GM21529 (cell line): ENCODE measurements around the gene ST6GAL2.

Experiments used
- ATAC-seq: cut with Tn5 transposase; IDR thresholded peaks from one replicate; pipeline ENCODE4 v1.9.1; 2021; ENCODE audit not compliant: unreplicated experiment

The ST6GAL2 gene, protein sequence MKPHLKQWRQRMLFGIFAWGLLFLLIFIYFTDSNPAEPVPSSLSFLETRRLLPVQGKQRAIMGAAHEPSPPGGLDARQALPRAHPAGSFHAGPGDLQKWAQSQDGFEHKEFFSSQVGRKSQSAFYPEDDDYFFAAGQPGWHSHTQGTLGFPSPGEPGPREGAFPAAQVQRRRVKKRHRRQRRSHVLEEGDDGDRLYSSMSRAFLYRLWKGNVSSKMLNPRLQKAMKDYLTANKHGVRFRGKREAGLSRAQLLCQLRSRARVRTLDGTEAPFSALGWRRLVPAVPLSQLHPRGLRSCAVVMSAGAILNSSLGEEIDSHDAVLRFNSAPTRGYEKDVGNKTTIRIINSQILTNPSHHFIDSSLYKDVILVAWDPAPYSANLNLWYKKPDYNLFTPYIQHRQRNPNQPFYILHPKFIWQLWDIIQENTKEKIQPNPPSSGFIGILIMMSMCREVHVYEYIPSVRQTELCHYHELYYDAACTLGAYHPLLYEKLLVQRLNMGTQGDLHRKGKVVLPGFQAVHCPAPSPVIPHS

DNA sequence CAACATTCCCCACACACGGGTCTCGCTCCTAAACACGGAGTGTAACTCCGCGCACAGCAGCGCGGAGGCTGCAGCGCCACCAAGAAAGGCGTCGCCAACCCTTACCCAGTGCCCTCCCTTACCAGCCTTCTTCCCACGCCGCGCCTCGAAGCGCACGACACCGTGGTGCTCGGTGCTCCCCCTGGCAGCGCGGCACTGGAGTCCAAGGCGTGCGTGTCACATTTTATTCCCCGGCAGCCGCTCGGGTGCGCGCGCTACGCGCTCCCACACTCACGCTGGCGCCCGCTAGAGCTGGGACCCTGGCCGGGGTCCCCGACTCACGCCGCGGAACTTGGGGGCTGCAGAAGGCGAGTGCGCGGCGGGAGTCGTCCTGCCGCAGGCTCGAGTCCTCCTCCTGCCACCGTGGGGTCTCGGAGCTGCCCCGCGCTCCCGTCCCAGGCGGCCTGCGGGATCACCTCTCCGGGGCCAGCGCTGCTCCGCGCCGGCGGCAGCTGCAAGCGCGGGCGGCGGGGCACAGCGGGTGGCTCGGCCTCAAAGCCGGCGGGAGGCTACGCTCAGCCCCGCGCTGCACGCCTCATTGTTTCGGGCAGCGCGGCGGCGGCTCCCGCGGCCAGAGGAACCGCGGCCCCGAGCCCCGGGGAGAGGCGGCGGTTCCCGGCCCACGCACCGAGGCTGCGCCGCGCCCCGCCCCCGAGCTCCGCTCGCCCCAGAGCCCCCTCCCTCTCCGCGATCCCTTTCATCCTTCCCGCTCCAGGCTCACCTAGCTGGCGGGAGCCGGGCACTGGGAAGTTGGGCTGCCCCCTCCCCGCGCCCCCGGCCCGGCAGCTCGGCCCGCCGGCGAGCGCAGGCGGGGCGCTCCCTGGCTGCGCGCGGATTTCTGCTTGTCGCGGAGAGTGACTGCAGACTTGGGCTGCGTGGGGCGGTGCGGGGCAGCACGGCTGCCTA is at the start of gene ST6GAL2:
Gene ST6GAL2 (minus strand): TSS at position 197 of the 945 bp plus-strand sequence. CDS start 42,190 bp downstream, outside the sequence.
- ATAC-seq: no peak

DNA sequence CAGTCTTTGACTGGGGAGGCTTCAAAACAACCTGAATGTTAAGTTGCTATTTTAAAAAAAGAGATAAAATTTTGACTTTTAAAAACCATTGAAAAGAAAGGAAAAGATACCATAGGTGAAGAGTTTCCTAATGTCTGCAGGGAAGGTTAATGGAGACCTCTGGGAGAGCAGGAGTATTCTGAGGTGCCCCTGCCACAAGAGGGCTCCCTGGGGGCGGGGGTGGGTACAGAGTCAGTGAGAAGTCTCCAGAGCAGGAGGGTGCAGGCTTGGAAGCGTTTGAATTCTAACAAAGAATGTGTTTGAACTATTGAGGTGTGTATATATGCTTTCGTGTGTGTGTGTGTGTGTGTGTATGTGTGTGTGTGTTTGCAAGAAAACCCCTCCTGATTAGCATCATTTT is 46.7 kb upstream of the ST6GAL2 start:
- no peak for ATAC-seq

DNA sequence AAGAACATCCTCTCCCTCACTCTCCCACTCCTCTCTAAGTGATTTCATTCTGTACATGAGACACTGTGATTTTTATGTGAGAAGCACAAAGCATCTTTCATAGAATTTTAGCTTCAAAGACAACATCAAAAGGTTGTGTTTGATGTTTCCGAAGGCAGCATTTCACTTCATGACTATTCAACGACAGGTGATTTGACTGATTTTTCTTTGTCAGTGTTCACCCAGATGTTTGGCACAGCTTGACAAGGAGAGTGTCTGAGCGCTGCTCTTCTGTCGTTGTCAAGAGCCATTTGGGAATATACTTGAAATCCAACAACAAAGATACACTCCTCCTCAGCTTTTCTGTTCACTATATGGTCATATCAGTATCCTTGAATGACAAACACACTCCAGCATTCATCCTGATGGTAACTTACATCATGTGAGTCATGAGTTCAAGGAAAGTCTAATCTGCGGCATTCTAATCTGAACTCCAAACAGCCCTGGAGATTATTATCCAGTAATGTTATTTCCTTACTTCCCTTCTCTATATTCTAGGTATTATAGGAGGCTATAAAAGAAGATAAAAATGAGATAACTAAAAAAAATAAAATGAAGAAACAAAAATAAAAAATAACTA is 45.9 kb upstream of the ST6GAL2 start:
- no peak for ATAC-seq

DNA sequence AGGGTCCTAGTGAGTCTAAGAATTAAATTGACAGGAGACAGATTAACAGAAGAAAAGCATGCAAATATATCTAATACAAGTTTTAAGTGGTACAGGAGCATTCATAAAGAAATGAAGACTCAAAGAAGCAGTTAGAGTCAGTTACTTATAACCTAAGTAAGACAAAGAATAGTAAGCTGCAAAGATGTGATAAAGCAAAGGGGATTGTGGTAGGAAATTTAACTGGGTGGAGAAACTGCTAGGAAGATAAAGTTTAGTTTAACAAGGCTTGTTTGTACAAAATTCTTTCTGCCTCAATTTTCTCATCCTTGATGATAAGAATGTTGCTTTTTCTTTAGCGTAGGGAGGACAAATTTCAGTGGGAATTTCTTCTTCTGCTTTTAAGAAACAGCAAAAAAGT is 35.5 kb upstream of the ST6GAL2 start:
- ATAC-seq: no peak

DNA sequence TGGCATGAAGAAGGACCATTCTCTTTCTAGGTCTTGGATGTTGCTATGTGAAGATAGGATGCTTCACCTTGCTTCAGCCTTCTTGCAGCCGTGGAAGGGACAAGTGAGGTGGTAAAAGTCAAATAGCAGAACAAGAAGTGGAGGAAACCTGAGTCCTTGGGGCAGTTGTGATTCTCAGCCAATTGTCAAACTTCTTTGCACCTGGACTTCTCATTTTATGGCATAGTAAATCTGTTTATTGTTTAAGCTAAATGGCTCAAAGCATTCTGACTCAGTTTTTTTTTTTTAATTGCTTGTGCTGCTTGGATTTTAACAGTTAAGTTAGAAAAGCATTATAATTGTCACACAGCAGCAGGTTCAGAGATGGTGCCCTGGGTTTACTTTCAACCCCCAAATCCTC is 33.0 kb upstream of the ST6GAL2 start:
- no peak for ATAC-seq

DNA sequence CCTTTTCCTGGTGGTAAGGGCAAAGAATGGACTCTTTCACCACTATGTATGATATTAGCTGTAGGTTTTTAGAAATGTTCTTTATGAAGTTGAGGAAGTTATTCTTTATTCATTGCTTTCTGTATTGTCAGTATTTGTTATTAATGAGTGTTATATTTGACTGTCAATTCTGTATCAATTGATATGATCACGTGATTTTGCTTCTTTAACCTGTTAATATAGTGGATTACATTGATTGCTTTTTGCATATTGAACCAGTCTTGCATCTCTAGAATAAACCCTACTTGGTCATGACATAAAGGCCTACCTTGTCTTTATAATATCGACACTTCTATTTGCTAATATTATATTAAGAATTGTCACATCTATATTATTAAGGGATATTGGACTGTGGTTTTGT is 18.3 kb upstream of the ST6GAL2 start:
- no peak for ATAC-seq

DNA sequence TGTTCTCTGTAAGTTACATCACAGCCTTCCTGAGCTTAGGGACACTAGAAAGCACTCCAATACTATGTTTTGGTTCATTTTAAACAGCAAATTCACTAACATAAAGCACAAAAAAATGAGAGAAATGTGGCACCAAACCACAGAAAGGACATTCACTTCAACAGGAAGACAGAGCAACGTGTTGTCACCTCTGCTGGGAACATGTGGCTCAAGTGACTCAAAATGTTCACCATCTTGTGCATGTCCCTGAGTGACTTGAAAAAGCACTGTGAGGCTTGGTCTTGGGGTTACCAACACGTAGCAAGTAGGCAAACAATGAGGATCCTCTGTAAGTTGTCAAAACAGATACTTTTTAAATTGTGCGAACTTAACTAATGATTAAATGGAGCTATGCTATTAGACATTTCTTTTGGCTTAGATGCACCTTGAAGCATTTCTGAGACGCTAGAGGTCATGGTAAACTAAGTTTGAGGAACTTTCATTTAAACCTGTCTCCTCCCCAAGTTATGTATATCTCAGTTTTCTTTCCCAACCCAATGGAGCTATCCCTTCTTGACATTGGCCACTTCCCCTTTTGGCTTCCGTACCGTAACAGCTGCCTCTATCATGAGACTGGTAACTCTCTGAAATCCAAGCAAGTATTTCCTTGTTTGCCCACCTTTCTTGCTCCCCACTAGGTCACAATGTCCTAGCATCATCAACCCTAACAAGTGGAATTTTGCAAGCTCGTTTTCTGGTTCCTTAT is 14.0 kb upstream of the ST6GAL2 start:
- ATAC-seq: no peak

DNA sequence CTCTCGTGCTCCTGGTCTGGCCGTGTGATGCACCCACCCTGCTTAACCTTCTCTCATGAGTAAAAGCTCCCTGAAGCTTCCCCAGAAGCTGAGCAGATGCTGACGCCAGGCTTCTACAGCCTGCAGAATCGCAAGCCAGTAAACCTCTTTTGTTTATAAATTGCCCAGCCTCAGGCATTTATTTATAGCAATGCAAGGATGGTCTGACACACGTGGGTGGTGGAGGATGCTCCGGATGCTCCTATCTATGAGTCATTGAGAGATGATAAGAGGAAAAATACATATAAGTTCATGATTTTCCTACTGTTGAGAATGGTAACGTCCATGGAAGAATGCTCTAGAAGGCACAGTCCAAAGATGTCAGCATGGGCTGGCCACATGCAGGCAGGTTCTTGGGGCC is 8.6 kb upstream of the ST6GAL2 start:
- ATAC-seq: no peak

DNA sequence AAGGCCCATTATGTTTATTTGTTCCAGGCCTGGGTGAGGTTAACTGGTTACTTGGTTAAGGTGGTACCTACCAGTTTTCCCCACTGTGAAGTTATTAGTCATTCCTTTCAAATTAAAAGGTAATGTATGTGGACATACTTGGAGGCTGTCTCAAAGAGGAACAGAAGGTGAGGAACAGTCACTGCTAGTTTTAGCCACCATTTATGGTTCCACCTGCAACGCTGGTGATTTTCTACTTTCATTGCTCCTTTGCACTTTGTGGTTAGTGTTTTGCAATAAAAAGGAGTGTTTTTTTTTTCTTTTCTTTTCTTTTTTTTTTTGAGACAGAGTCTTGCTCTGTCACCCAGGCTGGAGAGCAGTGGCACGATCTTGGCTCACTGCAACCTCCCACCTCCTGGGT is 6.1 kb upstream of the ST6GAL2 start:
- no peak for ATAC-seq

DNA sequence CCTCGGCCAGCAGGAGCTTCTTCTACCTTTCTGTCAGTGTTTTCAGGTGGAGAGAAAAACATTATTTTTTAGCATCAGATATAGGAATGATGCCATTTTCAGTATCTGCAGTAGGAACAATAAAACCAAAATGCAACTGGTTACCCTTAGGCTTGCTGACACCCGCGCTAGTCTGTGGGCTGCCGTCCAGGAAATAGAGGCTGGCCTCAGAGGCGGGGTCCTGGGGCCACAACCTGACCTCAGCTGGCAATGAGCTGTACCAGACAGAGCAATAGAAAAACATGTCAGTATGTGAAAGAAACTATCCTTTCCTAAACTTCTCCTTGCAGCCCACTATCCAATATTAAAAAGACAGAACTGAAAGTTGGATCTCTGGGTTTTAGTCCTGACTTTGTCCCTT is 4.6 kb upstream of the ST6GAL2 start:
- ATAC-seq: no peak

DNA sequence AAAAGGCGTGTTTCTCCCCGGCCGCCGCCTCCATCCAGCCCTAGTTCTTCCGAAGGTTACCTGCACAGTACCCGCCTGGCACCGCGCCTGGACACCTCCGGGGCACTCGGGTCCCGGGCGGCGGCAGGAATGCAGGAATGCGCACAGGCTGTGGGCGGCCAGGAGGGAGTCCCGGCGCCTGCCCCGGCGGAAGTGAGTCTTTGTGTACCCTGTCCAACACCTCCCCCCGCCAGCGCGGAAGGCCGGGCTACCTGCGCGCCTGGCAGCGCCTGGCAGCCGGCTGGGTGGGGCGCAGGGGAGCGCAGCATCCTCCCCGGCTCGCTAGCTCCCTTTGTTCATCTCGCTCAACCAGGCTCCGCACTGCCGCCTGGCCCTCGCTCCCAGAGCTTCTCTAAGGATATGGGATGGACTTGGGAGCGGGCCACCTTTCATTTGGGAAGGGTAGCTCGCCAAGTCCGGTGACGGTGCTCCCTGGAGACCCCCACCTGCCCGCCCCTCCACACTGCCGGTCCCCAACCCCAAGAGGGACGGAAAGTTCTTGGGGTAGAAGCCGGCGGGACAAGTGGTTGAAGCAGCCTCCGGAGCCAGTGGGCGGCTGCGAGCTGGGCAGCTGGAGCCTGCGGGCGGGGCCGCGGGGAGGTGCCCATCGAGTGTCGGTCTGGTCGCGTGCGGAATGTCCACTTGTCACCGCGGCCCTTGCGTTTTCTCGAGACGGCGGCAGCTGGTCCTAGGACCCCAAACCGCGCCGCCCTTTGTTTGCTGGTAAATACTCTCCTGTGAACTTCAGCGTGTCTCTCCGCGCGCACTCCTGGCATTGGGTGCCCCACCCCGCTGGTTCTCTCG is 1.2 kb upstream of the ST6GAL2 start:
- ATAC-seq: no peak

DNA sequence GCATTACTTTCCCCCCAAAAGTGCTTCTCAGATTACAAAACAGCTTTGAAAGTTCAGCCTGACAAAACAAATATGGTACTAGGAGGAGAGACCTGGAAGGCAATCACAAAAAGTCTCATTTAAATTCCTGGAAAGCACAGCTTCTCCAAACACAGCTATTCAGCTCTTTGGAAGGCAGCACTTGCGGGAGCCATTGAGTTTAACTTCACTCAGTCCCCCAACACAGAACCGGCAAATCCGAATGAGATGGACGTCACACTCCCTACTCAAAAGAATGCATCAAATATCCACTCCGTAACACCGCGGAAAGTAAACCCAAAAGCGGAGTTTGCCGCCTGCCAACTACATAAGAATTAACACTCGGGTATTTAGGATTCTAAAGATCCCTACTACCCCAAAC is 638 bp downstream of the ST6GAL2 start:
- ATAC-seq: no peak

DNA sequence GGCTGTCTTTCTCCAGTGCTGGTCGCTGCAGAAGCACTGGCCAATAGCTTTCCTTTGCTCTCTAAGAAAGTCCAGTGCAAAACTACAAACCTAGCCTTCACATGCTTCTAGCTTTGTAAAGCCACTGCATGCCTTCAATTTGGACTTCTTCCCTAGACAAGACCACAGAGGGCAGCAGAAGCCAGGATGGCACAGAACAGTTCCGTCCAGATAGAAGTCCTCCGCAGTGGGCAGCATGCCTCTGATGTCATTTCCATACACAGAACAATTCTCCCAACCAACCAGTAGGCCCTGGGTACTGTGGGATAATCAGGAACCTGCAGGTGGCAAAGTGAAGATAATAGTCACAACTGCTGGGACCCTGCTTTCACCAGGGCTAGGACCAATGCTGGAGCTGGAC is 3.3 kb downstream of the ST6GAL2 start:
- no peak for ATAC-seq

DNA sequence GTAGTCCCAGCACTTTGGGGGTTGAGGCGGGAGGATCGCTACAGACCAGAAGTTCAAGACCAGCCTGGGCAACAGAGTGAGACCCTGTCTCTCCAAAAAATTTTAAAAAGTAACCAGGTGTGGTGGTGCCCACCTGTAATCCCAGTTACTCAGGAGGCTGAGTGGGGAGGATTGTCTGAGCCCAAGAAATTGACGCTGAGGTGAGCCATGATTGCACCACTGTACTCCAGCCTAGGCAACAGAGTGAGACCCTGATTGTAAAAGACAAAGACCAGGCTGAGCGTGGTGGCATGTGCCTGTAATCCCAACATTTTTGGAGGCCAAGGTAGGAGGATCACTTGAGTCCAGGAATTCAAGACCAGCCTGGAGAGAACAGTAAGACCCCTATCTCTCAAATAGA is 7.8 kb downstream of the ST6GAL2 start:
- no peak for ATAC-seq

DNA sequence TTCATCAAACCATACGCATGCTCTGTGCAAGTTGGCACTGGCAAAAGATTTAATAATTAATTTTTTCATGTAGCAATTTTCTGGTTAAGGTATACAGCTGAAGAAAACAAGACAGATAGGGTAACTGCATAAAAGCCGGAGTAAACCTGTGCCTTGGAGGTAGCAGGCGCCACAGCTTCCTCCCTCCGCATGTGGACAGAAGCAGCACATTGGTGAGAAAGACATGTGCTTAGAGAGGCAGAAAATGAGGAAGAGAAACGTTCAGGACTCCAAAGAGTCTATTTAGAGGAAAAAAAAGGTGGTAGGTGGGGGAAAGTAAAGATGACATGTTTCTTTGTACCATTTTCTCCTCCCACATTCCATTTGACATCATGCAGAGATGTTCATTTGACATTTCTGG is 9.3 kb downstream of the ST6GAL2 start:
- no peak for ATAC-seq

DNA sequence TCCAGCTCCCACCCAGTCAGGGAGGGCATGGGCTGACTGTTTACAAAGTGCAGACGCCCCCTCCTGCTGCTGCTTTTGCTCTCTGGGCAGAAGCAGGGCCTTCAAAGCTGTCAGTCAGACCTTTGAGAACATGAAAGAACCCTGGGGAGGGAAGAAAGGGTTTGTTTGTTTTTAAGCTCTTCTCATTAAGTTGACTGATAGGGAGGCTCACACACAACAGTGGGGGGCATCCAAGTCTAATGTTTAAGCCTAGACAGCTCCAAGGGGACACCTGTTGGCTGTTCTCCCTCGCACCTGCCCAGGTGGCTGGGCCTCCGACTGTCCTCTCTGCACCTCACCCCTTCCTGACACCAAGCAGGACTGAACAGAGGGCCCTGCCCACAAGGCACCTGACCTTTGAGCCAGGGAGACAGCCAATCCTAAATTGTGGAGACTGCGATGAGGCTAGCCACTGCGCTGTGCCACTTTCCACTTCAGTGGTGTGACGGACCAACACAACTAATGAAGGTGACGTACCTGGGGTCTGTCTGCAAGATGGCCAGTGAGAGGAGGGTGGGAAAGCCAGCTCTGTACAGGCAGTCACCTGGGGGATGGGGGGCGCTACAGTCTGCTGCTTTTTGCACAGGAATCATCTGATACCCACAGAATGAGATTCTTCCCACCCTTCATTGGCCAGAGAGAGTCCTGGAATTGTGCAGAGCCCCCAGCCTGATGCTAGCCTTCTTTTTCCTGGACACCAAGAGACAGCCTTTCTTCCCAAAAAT is 16.3 kb downstream of the ST6GAL2 start:
- ATAC-seq: no peak

DNA sequence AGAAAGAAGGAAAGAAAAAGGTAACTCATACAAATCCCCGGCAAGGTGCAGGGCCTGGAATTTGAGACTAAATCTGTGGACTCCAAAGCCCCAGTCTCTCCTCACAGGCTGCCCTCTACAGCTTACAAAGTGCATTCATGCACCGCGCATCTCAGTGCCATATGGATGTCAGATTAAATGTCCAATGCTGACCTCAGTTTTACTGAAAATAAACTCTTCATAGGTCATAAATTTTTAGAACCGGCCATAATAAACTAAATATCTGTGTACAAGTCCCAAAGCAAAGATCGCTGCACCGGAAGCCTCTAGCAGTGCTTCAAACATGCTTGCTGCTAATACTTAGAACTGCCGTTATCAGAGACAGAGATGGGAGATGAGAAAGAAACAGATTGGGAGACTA is 17.7 kb downstream of the ST6GAL2 start:
- ATAC-seq: no peak

DNA sequence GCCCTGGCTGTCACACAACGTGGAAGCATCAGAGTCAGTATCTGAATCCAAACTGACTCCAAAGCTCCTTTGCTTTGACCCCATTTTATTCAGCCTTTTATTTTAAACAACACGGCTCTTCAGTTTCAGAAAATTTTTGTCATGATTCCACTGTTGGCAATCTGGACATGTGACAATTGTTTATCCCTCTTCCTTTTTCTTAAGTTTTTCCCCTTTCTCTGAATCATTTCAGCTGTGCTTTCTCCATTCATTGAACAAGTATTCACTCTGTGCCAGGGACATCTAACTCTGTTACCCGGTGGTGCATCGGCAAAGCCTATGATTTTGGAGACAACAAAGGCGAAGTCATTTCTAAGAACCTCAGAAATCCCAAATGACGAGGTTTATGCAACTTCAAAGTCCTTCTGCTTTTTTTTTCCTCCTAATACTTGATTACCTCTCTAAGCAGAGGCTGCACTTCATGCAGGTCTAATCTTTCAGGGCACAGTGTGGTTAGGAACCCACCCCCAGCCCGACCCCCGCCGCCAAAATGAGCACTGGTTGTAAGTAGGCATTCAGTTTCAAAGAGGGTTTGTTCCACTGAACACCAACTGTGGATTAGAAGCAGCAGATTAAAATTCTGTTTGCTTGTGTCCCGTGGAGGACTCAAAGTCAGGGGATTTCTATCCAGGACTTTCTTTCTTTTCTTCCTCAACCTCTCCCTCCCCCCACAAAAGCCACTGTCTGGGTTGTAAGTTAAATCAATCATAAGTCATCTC is 18.6 kb downstream of the ST6GAL2 start:
- ATAC-seq: no peak
